Neutrophil (primary cell): ENCODE results near the gene GIT1.

Experiments used
- H3K27ac ChIP-seq: fragments of 200-600 bp; sonication (generic); 2 replicates; pipeline ENCODE4 v1.5.1; 2016; ENCODE audit warnings: mild to moderate bottlenecking, moderate library complexity
- H3K27me3 ChIP-seq: fragments of 200-600 bp; sonication (generic); 2 replicates; pipeline ENCODE4 v1.6.0; 2016; ENCODE audit warnings: mild to moderate bottlenecking
- H3K36me3 ChIP-seq: fragments of 200-600 bp; sonication (generic); 2 replicates; pipeline ENCODE4 v1.5.1; 2017
- H3K4me1 ChIP-seq, 2 experiments: fragments of 200-600 bp in 1 of 2; sonication (generic) in 1 of 2; 1 replicate in 1 of 2; 2 replicates in 1 of 2; pipeline versions ENCODE4 v1.5.1 to v1.6.1; 2013 to 2016; ENCODE audit warnings: low read depth in 1 of 2, low read length in 1 of 2, mild to moderate bottlenecking in 1 of 2, moderate library complexity in 1 of 2; ENCODE audit not compliant: control insufficient read depth in 1 of 2, insufficient read depth in 1 of 2
- H3K4me3 ChIP-seq, 2 experiments: fragments of 200-600 bp in 1 of 2; sonication (generic) in 1 of 2; 1 replicate in 1 of 2; 2 replicates in 1 of 2; pipeline ENCODE4 v1.5.1; 2013 to 2016; ENCODE audit warnings: low read depth in 1 of 2, low read length in 1 of 2, mild to moderate bottlenecking in 1 of 2, moderate library complexity in 1 of 2
- H3K9me3 ChIP-seq: fragments of 200-600 bp; sonication (generic); 2 replicates; pipeline ENCODE4 v1.5.1; 2016
- TF ChIP-seq, protein P1 (sequence below): fragments of 200-600 bp; sonication (generic); IDR thresholded peaks from 2 replicates; pipeline ENCODE4 v1.5.1; 2016; ENCODE audit warnings: antibody characterized with exemption

Gene GIT1

DNA sequence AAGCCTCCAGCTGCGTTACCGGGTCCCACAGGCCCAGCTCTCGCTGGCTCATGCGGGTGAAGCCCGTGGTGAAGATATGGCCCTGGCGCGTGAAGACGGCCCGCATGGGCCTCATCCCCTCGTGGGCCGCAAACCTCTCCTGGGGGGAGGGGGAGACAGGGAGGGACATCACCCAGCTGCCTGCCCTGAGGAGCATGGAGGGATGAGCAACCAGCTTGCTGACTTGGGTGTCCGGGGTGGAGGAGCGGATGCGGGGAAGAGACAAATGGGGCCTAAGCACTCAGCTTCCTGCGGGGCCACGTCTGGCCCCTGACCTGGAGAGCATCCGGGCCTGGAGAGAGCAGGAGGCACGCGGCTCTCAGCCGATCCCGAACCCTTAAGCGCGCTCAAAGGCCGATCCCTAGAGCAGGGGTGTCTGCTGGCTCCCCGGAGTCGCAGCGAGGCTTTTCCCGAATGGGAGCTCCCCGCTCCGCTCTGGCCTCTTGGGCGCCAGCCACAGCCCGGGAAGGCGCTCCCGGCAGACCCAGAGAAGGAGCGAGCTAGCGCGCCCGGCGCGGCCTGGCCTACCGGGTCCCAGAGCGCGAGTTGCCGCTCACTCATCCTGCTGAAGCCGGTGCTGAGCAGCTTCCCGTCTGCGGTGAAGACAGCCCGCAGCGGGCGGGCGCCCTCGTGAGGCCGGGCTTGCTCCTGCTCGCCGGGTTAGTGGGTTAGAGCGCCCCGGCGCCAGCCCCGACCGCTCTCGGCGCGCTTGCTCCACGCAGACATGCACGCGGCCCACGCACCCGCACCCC, 28.2 kb upstream of the GIT1 start:
- Histone ChIP-seq H3K27ac (peak overlapping the region; percentile 50), H3K27me3 (peaks cover 100% of the 10 kb centered on the region), H3K4me3 (peak overlapping the region; percentile 67), H3K9me3 (no peaks in the 10 kb centered on the region), H3K36me3 (no peaks in the 10 kb centered on the region), H3K4me1 (peaks cover 64% of the 10 kb centered on the region in 2 experiments)
- TF ChIP-seq, protein P1, sequence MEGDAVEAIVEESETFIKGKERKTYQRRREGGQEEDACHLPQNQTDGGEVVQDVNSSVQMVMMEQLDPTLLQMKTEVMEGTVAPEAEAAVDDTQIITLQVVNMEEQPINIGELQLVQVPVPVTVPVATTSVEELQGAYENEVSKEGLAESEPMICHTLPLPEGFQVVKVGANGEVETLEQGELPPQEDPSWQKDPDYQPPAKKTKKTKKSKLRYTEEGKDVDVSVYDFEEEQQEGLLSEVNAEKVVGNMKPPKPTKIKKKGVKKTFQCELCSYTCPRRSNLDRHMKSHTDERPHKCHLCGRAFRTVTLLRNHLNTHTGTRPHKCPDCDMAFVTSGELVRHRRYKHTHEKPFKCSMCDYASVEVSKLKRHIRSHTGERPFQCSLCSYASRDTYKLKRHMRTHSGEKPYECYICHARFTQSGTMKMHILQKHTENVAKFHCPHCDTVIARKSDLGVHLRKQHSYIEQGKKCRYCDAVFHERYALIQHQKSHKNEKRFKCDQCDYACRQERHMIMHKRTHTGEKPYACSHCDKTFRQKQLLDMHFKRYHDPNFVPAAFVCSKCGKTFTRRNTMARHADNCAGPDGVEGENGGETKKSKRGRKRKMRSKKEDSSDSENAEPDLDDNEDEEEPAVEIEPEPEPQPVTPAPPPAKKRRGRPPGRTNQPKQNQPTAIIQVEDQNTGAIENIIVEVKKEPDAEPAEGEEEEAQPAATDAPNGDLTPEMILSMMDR = peak; percentile 91

- Histone ChIP-seq H3K4me3 (peak overlapping the region; percentile 67), H3K27ac (no peak overlapping the region), H3K4me1 (peaks cover 58 to 59% of the 10 kb centered on the region in 2 experiments), H3K36me3 (no peaks in the 10 kb centered on the region), H3K9me3 (no peaks in the 10 kb centered on the region), H3K27me3 (peaks cover 100% of the 10 kb centered on the region)
- TF ChIP-seq, protein P1 = peak; percentile 72
These were observed 27.7 kb upstream of the GIT1 start for GRCh38 chr17:29617125-29617480.

DNA sequence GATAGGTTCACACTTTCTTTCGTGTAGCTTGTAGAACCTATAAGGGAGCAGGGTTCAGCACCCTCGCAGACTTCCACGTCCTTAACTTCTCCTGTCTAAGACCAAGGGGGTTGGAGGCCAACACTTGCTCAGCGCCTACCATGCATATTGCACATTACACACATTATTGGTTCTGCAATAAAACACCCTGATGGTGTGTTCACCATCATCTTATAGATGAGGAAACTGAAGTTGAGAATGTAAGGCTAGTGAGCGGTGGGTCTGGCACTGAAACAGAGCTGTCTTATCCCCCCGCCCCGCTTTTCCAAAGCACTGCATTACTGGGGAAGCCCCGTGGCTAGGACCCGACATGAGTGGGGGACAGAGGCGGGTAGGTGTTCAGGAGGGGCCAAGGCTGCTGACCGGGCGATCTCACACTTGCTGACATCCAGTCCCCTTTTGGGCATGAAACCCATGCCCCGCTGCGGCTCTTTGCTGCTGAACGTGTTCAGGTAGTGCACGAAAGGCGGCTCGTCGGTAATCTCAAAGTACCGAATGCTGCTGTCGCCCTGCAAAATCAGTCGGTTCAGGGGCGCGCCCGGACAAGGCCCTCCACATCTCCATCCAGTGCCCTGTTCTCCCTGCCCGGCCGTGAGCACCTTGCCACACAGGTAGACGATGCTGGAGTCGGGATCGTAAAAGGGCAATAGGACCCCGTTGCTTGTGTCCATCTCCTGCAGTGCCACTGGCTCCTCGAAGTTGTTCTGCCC, 27.0 kb upstream of the GIT1 start:
- H3K36me3 ChIP-seq = no peaks in the 10 kb centered on the region
- TF ChIP-seq, protein P1 = no peak
- peaks cover 55 to 56% of the 10 kb centered on the region in 2 experiments for H3K4me1 ChIP-seq
- H3K9me3 ChIP-seq = no peaks in the 10 kb centered on the region
- peak overlapping the region; percentile 67 for H3K4me3 ChIP-seq
- peaks cover 100% of the 10 kb centered on the region for H3K27me3 ChIP-seq
- H3K27ac ChIP-seq = no peak overlapping the region

- H3K27ac ChIP-seq = peak overlapping the region; percentile 16
- H3K9me3 ChIP-seq = no peaks in the 10 kb centered on the region
- H3K27me3 ChIP-seq = peaks cover 100% of the 10 kb centered on the region
- TF ChIP-seq, protein P1 = peak; percentile 20
- peaks cover 55 to 56% of the 10 kb centered on the region in 2 experiments for H3K4me1 ChIP-seq
- no peaks in the 10 kb centered on the region for H3K36me3 ChIP-seq
- H3K4me3 ChIP-seq = peak overlapping the region; percentile 50 to 67
These were observed 26.2 kb upstream of the GIT1 start for GRCh38 chr17:29615492-29616299.

DNA sequence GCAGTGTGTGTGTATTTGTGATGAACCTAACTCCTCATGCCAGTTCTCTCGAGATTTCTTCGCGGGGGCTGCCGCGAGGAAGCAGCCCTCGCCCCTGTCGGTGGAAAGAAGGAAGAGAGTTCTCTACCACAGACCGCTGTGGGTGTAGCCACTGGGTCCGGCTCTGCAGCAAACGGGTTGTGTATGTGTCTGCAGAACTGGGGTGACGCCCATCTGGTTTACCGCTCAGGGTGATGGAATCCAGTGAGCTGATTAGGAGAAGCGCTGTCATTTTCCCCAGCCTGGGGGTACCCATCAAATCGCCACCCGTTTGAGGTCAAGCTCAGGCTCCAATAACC, 25.6 kb upstream of the GIT1 start:
- peaks cover 55 to 56% of the 10 kb centered on the region in 2 experiments for H3K4me1 ChIP-seq
- TF ChIP-seq, protein P1 = no peak
- H3K4me3 ChIP-seq = peak overlapping the region; percentile 50 to 67
- H3K27me3 ChIP-seq = peaks cover 98% of the 10 kb centered on the region
- H3K9me3 ChIP-seq = no peaks in the 10 kb centered on the region
- H3K27ac ChIP-seq = no peak overlapping the region
- no peaks in the 10 kb centered on the region for H3K36me3 ChIP-seq
